IMR-90 (cell line): ENCODE measurements around the gene ELF5. TPM values are rescaled to one million over a fixed set of nuclear protein-coding genes. Genes with fewer than 3 reads are reported as not detected.

ENCODE experiments used
- ATAC-seq: fragments of 200-7000 bp; cut with Tn5 transposase; 2 replicates; pipeline ENCODE4 v1.9.1; 2020; ENCODE audit warnings: low read depth, mild to moderate bottlenecking, moderate library complexity
- BruUV-seq: library from RNA; stranded (reverse); fragments of 400-500 nt; replicated peaks from 2 replicates; lab custom pipeline; 2021; lab: Mats Ljungman, UMichigan
- CTCF ChIA-PET: fragments of 300-600 bp; formaldehyde crosslinking; extraction: SDS; loops from one replicate; lab custom pipeline; 2021; ENCODE audit warnings: antibody characterized with exemption; lab: Yijun Ruan, JAX
- POLR2A ChIA-PET: fragments of 300-600 bp; sonication (Branson Sonifier 250); formaldehyde crosslinking; loops from one replicate; lab custom pipeline; 2022; ENCODE audit warnings: antibody characterized with exemption; ENCODE audit not compliant: unreplicated experiment; lab: Charles Lee
- DNase-seq: peaks from one replicate; pipeline ENCODE4 v3.0.0; 2013
- H2AFZ ChIP-seq: replicated peaks from 2 replicates; pipeline ENCODE3; 2013; ENCODE audit warnings: low read length, mild to moderate bottlenecking; ENCODE audit not compliant: poor library complexity
- H2AK5ac ChIP-seq: 2 replicates; pipeline ENCODE4 v1.6.1; 2013; ENCODE audit warnings: low read depth, low read length, inconsistent platforms
- H2AK9ac ChIP-seq: replicated peaks from 2 replicates; pipeline ENCODE3; 2013; ENCODE audit warnings: mild to moderate bottlenecking, low read depth, low read length, moderate library complexity; ENCODE audit not compliant: poor library complexity
- H2BK120ac ChIP-seq: 2 replicates; pipeline ENCODE4 v1.6.1; 2013; ENCODE audit warnings: low read depth, low read length, inconsistent platforms
- H2BK15ac ChIP-seq: 3 replicates; pipeline ENCODE4 v1.6.1; 2013; ENCODE audit warnings: low read depth, low read length, inconsistent platforms
- H2BK20ac ChIP-seq: 2 replicates; pipeline ENCODE4 v1.6.1; 2013; ENCODE audit warnings: low read depth, mild to moderate bottlenecking, inconsistent platforms, low read length, moderate library complexity
- H2BK5ac ChIP-seq: 2 replicates; pipeline ENCODE4 v1.6.1; 2013; ENCODE audit warnings: mild to moderate bottlenecking, low read depth, low read length, inconsistent platforms; ENCODE audit not compliant: poor library complexity, severe bottlenecking
- H3K14ac ChIP-seq: replicated peaks from 2 replicates; pipeline ENCODE4 v1.6.1; 2013; ENCODE audit warnings: low read depth, low read length, inconsistent platforms
- H3K18ac ChIP-seq: 2 replicates; pipeline ENCODE4 v1.6.1; 2013; ENCODE audit warnings: low read depth, low read length, control low read depth
- H3K23ac ChIP-seq: 2 replicates; pipeline ENCODE4 v1.6.1; 2013; ENCODE audit warnings: low read depth, low read length, inconsistent platforms
- H3K27ac ChIP-seq: 2 replicates; pipeline ENCODE4 v1.5.1; 2013; ENCODE audit warnings: mild to moderate bottlenecking, control low read depth, low read length; ENCODE audit not compliant: insufficient read depth
- H3K27me3 ChIP-seq: 2 replicates; pipeline ENCODE4 v1.6.1; 2013; ENCODE audit warnings: low read length; ENCODE audit not compliant: control insufficient read depth, insufficient read depth
- H3K36me3 ChIP-seq: 2 replicates; pipeline ENCODE4 v1.6.1; 2013; ENCODE audit warnings: low read length, mixed read lengths; ENCODE audit not compliant: control insufficient read depth, insufficient read depth
- H3K4ac ChIP-seq: 2 replicates; pipeline ENCODE4 v1.6.1; 2013; ENCODE audit warnings: low read depth, low read length, inconsistent platforms
- H3K4me1 ChIP-seq: 2 replicates; pipeline ENCODE4 v1.6.1; 2013; ENCODE audit warnings: low read length, mixed read lengths; ENCODE audit not compliant: control insufficient read depth, insufficient read depth
- H3K4me2 ChIP-seq: 2 replicates; pipeline ENCODE4 v1.6.1; 2013; ENCODE audit warnings: low read depth, mild to moderate bottlenecking, control low read depth, low read length, moderate library complexity
- H3K4me3 ChIP-seq: 2 replicates; pipeline ENCODE4 v1.5.1; 2013; ENCODE audit warnings: low read depth, mild to moderate bottlenecking, control low read depth, low read length, moderate library complexity; ENCODE audit not compliant: insufficient read depth
- H3K56ac ChIP-seq: 2 replicates; pipeline ENCODE4 v1.6.1; 2013; ENCODE audit warnings: low read length, inconsistent platforms; ENCODE audit not compliant: insufficient read depth; ENCODE audit errors: extremely low read depth
- H3K79me1 ChIP-seq, 2 experiments: 2 replicates each; pipeline ENCODE4 v1.6.1; 2013; ENCODE audit warnings: low read length in 2 of 2, inconsistent platforms in 1 of 2, low read depth in 1 of 2
- H3K9ac ChIP-seq: 2 replicates; pipeline ENCODE4 v1.6.1; 2013; ENCODE audit warnings: low read depth, low read length, control low read depth
- H3K9me1 ChIP-seq: 2 replicates; pipeline ENCODE4 v1.6.1; 2013; ENCODE audit warnings: low read length, inconsistent platforms; ENCODE audit not compliant: insufficient read depth
- H3K9me3 ChIP-seq: 2 replicates; pipeline ENCODE4 v1.6.1; 2013; ENCODE audit warnings: low read length; ENCODE audit not compliant: control insufficient read depth, insufficient read depth
- H4K20me1 ChIP-seq: 2 replicates; pipeline ENCODE4 v1.6.1; 2013; ENCODE audit warnings: low read length, inconsistent platforms; ENCODE audit not compliant: insufficient read depth
- H4K5ac ChIP-seq: 2 replicates; pipeline ENCODE4 v1.6.1; 2013; ENCODE audit warnings: mild to moderate bottlenecking, low read depth, low read length, control low read depth
- H4K8ac ChIP-seq, 2 experiments: 2 replicates each; pipeline ENCODE4 v1.6.1; 2013; ENCODE audit warnings: low read depth in 2 of 2, low read length in 2 of 2, control low read depth in 1 of 2, inconsistent platforms in 1 of 2
- H4K91ac ChIP-seq: 2 replicates; pipeline ENCODE4 v1.6.1; 2013; ENCODE audit warnings: low read depth, low read length, inconsistent platforms; ENCODE audit not compliant: insufficient read depth
- BHLHE40 ChIP-seq: fragments of 150-350 bp; IDR thresholded peaks from 2 replicates; pipeline ENCODE4 v1.6.1; 2016; ENCODE audit warnings: mild to moderate bottlenecking, low read depth, low read length
- CEBPB ChIP-seq: IDR thresholded peaks from 2 replicates; pipeline ENCODE4 v1.6.1; 2012; ENCODE audit warnings: low read depth, low read length, improper control_type of control experiment
- CHD1 ChIP-seq: IDR thresholded peaks from 2 replicates; pipeline ENCODE4 v1.6.1; 2012; ENCODE audit warnings: low read depth, low read length, improper control_type of control experiment
- CTCF ChIP-seq: conservative IDR thresholded peaks from 2 replicates; pipeline ENCODE4 v1.5.1; 2012; ENCODE audit warnings: mild to moderate bottlenecking, low read depth, low read length, improper control_type of control experiment
- ELK1 ChIP-seq: fragments of 150-350 bp; IDR thresholded peaks from 2 replicates; pipeline ENCODE4 v1.6.1; 2016; ENCODE audit warnings: low read depth, mild to moderate bottlenecking, low read length, moderate library complexity, borderline replicate concordance
- FOS ChIP-seq: fragments of 150-350 bp; IDR thresholded peaks from 2 replicates; pipeline ENCODE4 v1.6.1; 2016; ENCODE audit warnings: low read depth, low read length
- MAFK ChIP-seq: IDR thresholded peaks from 2 replicates; pipeline ENCODE4 v1.6.1; 2012; ENCODE audit warnings: low read depth, low read length, improper control_type of control experiment
- MXI1 ChIP-seq: IDR thresholded peaks from 2 replicates; pipeline ENCODE4 v1.6.1; 2012; ENCODE audit warnings: low read depth, mild to moderate bottlenecking, low read length, moderate library complexity, borderline replicate concordance
- NFE2L2 ChIP-seq: fragments of 150-350 bp; IDR thresholded peaks from 2 replicates; pipeline ENCODE4 v1.6.1; 2016; ENCODE audit warnings: low read depth, mild to moderate bottlenecking, low read length
- POLR2A ChIP-seq: IDR thresholded peaks from 2 replicates; pipeline ENCODE4 v1.6.1; 2012; ENCODE audit warnings: mild to moderate bottlenecking, low read depth, low read length
- RAD21 ChIP-seq: IDR thresholded peaks from 2 replicates; pipeline ENCODE4 v1.6.1; 2012; ENCODE audit warnings: low read length, improper control_type of control experiment
- RCOR1 ChIP-seq: IDR thresholded peaks from 2 replicates; pipeline ENCODE4 v1.6.1; 2012; ENCODE audit warnings: mild to moderate bottlenecking, low read length, improper control_type of control experiment; ENCODE audit not compliant: insufficient replicate concordance
- RFX5 ChIP-seq: IDR thresholded peaks from 2 replicates; pipeline ENCODE4 v1.8.0; 2012; ENCODE audit warnings: low read depth, mild to moderate bottlenecking, low read length, moderate library complexity
- USF2 ChIP-seq: fragments of 150-350 bp; IDR thresholded peaks from 2 replicates; pipeline ENCODE4 v1.6.1; 2017; ENCODE audit warnings: mild to moderate bottlenecking, antibody characterized with exemption, low read length, low read depth
- WGBS, 2 experiments: methylation state at CpG; one replicate each; pipeline versions ENCODE4 v1.1.5 to v1.1.7; 2013; ENCODE audit warnings: missing lambda C conversion rate in 2 of 2; ENCODE audit not compliant: insufficient read length in 1 of 2; ENCODE audit errors: extremely low coverage in 2 of 2; 5-methylcytosine and 5-hydroxymethylcytosine counted together
- dilution Hi-C: fragments of 300-500 bp; cut with HindIII; formaldehyde crosslinking; loops from one replicate; pipeline ENCODE4 v1.14.3; 2018; ENCODE audit warnings: low sequenced_read_pairs; ENCODE audit not compliant: unreplicated experiment
- in situ Hi-C: fragments of 300-500 bp; cut with MboI; formaldehyde crosslinking; loops from 3 replicates; pipeline ENCODE4 v1.14.3; 2019; ENCODE audit warnings: low sequenced_read_pairs, inconsistent platforms, mixed read lengths
- intact Hi-C: fragments of 100-400 bp; cut with micrococcal nuclease; formaldehyde crosslinking; loops from 2 replicates; pipeline ENCODE4 v1.10.0; 2022
- polyA plus RNA-seq, 3 experiments: library from polyadenylated mRNA; depleted of rRNA; stranded (reverse); fragments of >200 nt; gene quantifications; 2 replicates each; pipeline ENCODE4 v1.2.3, GENCODE V29; 2012; ENCODE audit warnings: low replicate concordance in 1 of 3
- total RNA-seq: library from RNA; depleted of rRNA; stranded (reverse); fragments of >200 nt; gene quantifications from 2 replicates; pipeline ENCODE4 v1.2.3, GENCODE V29; 2012

Gene ELF5
- total and polyA plus RNA-seq, 2 of the 4 experiments (the other 2 are of a cell fraction) = not detected

GRCh38 chr11:34460278-34460677 lies 53.3 kb downstream of the ELF5 start:
- no peak overlapping the region for H3K4ac ChIP-seq
- H3K27ac ChIP-seq = no peak overlapping the region
- H4K5ac ChIP-seq = no peak overlapping the region
- DNase-seq = no peak
- no CpG with 5 or more reads among the region's 4 CpGs for WGBS, 2 experiments
- CTCF ChIA-PET = no interaction called here
- H2AK9ac ChIP-seq = no peak overlapping the region
- no peak overlapping the region for H2BK5ac ChIP-seq
- H2AK5ac ChIP-seq = no peak overlapping the region
- BruUV-seq = no TSS peak
- no peak overlapping the region for H2BK20ac ChIP-seq
- dilution Hi-C loops = no loop called here
- no peak overlapping the region for H3K4me2 ChIP-seq
- H3K9ac ChIP-seq = no peak overlapping the region
- POLR2A ChIA-PET = no interaction called here
- H3K18ac ChIP-seq = no peak overlapping the region
- H3K14ac ChIP-seq = no peak overlapping the region
- no peaks in the 10 kb centered on the region for H3K9me3 ChIP-seq
- H4K8ac ChIP-seq = no peak overlapping the region
- no peak overlapping the region for H2BK120ac ChIP-seq
- H2AFZ ChIP-seq = no peak overlapping the region
- no peak overlapping the region for H4K91ac ChIP-seq
- H3K23ac ChIP-seq = no peak overlapping the region
- H3K9me1 ChIP-seq = peaks cover 3% of the 10 kb centered on the region
- no peak overlapping the region for H3K56ac ChIP-seq
- no peaks in the 10 kb centered on the region for H4K20me1 ChIP-seq
- H3K27me3 ChIP-seq = no peaks in the 10 kb centered on the region
- no peak overlapping the region for H2BK15ac ChIP-seq
- TF ChIP-seq CTCF (no peak), CHD1 (no peak), USF2 (no peak), NFE2L2 (no peak), BHLHE40 (no peak), FOS (no peak), MAFK (no peak), POLR2A (no peak), MXI1 (no peak), RAD21 (no peak), RFX5 (no peak), ELK1 (no peak), CEBPB (no peak), RCOR1 (no peak)
- ATAC-seq = no peak
- no peaks in the 10 kb centered on the region for H3K79me1 ChIP-seq
- H3K4me3 ChIP-seq = no peak overlapping the region
- H3K36me3 ChIP-seq = peaks cover 49% of the 10 kb centered on the region
- H3K4me1 ChIP-seq = no peaks in the 10 kb centered on the region
- in situ Hi-C loops = no loop called here
- intact Hi-C loops = no loop called here
